NCI-H2107 (cell line): Measurements from ENCODE around the gene PNISR.

Experiments used
- DNase-seq: peaks from one replicate; lab custom pipeline; 2025; lab: John Stamatoyannopoulos, UW

The PNISR gene

GRCh38 chr6:99409672-99410071, 15.4 kb downstream of the PNISR start:
- no peak for DNase-seq

GRCh38 chr6:99407076-99407475, 18.0 kb downstream of the PNISR start:
- DNase-seq, result no peak

GRCh38 chr6:99402448-99402847, 22.7 kb downstream of the PNISR start:
- no peak for DNase-seq

GRCh38 chr6:99397287-99397686, 27.8 kb downstream of the PNISR start:
- DNase-seq, result no peak

- DNase-seq, result peak; percentile 74
Measured at GRCh38 chr6:99393698-99394531, 31.2 kb downstream of the PNISR start, which contains the start of gene COQ3. Gene COQ3 (minus strand): TSS chr6:99394195. CDS start chr6:99394179, 16 bp downstream.

- no peak for DNase-seq
Measured at GRCh38 chr6:99393366-99393697, 31.8 kb downstream of the PNISR start.

GRCh38 chr6:99390896-99391295, 34.2 kb downstream of the PNISR start:
- DNase-seq, result no peak

GRCh38 chr6:99384507-99384906, 40.6 kb downstream of the PNISR start:
- no peak for DNase-seq

GRCh38 chr6:99378636-99379035, 46.5 kb downstream of the PNISR start:
- no peak for DNase-seq

- no peak for DNase-seq
Measured at GRCh38 chr6:99369533-99369932, 55.6 kb downstream of the PNISR start.

GRCh38 chr6:99366852-99367251, 58.3 kb downstream of the PNISR start:
- no peak for DNase-seq

- DNase-seq, result no peak
Measured at GRCh38 chr6:99364026-99364425, 61.1 kb downstream of the PNISR start.

GRCh38 chr6:99362678-99363268, 62.3 kb downstream of the PNISR start:
- DNase-seq, result no peak

GRCh38 chr6:99359800-99360199, 65.3 kb downstream of the PNISR start:
- DNase-seq, result no peak

GRCh38 chr6:99356641-99357040, 68.5 kb downstream of the PNISR start:
- no peak for DNase-seq

- DNase-seq, result no peak
Measured at GRCh38 chr6:99354983-99355382, 70.1 kb downstream of the PNISR start.

- DNase-seq, result no peak
Measured at GRCh38 chr6:99353126-99353525, 72.0 kb downstream of the PNISR start.

GRCh38 chr6:99350573-99350972, 74.5 kb downstream of the PNISR start:
- DNase-seq, result no peak

GRCh38 chr6:99349171-99350141, 75.7 kb downstream of the PNISR start, which contains the start of gene FAXC:
Gene FAXC (minus strand): TSS chr6:99349674. CDS start chr6:99349372, 302 bp downstream.
- peak; percentile 53 for DNase-seq

- DNase-seq, result no peak
Measured at GRCh38 chr6:99348288-99349170, 76.6 kb downstream of the PNISR start.
